Activated effector memory CD4-positive, alpha-beta T cell treated with Interleukin-2 at 50 U/mL for 16 hours (primary cell): ENCODE measurements around the gene ZDHHC4.
"Not testable (repeated sequence)": the region's sequence is repeated elsewhere in the genome, so short reads cannot be mapped to it uniquely, and the experiment has no call there.

Source experiments
- DNase-seq: peaks from one replicate; pipeline ENCODE4 v3.0.0-alpha.2; 2020

Gene ZDHHC4

DNA sequence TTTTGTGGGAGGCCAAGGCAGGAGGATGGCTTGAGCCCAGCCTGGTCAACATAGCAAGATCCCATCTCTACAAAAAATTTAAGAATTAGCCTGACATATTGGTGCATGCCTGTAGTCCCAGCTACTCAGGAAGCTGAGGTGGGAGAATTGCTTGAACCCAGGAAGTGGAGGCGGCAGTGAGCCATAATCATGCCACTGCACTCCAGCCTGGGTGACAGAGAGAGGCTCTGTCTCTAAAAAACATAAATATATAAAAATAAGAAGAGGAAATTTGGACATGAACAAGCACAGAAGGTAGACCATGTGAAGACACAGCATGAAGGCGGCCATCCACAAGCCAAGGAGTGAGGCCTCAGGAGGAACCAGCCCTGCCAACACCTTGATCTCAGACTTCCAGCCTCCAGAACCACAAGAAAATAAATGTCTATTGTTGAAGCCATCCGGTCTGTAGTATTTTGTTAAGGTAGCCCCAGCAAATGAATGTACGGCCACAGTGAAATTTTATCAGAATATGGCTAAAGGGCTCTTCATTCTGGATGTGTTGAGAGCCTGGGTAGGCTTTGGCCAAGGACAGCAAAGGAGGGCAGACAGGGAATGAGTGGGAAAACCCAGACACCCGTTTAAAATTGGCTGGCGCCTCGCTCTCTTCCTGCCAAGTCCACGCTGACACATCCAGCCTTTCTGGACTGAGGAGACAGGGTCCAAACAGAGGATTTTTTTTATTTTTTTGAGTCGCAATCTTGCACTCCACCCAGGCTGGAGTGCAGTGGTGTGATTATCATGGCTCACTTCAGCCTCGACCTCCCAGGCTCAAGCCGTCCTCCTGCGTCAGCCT is 13.1 kb upstream of the ZDHHC4 start:
- DNase-seq: no peak

DNA sequence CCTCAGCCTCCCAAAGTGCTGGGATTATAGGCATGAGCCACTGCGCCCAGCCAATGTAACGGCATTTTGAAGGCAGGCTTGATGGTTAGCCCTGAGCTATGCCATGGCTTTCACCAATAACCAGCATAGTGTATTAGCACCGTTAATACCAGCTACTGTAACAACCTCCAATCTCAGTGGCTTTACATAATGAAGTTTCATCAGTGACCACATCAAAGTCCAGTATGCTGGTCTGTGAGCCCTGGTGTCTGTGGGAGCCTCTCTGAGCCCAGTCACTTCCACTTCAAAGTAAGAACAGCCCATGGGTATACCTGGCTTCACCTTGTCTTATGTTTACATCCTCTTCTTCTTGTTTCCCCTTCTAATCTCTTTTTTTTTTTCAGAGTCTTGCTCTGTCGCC is 11.6 kb upstream of the ZDHHC4 start:
- DNase-seq: no peak

DNA sequence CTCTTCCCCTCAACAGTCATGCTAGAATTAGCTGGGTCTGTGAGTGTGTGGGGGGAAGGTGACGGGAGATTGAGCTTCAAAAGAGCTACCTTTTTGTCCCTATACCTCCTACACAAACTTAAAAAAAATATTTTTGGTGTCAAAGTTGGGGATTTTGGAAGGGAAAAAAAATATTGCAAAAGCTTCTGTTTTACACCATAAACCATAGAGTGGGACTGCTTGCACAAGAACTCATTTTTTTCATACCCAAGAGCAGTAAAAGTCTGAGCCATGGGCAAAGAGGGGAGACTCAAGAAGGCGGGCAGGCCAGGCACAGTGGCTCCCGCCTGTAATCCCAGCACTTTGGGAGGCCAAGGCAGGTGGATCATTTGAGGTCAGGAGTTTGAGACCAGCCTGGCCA is 9.4 kb upstream of the ZDHHC4 start:
- no peak for DNase-seq

DNA sequence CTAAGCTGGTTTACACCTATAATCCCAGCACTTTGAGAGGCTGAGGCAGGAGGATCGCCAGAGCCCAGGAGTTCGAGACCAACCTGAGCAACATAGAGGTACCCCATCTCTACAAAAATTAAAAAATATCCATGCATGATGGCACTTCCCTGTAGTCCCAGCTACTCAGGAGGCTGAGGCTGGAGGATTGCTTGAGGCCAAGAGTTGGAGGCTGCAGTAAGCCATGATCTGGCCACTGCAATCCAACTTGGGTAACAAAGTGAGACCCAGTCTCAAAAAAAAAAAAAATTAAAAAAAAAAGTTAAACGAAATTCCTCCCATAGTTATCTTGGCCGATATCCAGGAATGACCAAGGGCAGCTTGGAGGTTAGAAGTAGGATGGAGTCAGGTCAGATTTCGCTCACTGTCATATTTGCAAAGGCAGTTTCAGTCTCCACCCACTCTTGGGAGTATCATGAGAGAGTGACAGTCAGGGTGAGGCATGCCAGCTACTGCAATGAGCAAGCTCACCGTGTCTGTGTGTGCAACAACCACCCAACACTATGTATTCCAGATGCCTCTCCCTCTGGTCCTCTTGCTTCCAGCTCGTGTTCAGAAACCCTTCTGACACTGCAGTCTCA is 6.0 kb upstream of the ZDHHC4 start:
- DNase-seq: no peak

DNA sequence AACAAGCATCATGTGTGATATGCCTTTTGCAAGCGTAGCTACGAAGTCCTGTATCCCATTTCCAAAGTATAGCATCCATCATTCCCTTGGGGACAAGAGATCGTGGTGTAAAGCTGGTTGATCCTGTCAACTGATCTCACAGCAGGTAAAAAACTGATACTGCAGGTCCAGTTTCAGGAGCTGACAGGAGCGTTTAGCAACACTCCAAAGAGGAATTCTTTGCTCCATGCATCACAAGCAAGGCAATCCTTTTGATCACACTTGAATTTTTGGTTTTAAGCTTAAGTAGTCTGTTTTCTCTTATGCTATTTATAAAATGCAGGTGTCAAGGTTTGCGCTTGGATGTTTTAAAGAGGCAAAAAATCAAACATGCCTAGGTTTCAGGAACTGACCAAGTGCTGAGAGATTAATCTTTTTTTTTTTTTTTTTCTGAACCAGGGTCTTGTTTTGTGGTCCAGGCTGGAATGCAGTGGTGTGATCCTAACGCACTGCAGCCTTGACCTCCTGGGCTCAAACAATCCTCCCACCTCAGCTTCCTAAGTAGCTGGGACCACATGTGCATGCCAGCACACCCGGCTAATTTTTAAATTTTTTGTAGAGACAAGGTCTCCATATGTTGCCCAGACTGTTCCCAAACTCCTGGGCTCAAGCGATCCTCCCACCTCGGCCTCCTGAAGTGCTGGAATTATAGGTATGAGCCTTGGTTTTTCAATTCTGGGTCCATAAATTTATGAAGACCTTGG is 1.8 kb upstream of the ZDHHC4 start:
- no peak for DNase-seq

DNA sequence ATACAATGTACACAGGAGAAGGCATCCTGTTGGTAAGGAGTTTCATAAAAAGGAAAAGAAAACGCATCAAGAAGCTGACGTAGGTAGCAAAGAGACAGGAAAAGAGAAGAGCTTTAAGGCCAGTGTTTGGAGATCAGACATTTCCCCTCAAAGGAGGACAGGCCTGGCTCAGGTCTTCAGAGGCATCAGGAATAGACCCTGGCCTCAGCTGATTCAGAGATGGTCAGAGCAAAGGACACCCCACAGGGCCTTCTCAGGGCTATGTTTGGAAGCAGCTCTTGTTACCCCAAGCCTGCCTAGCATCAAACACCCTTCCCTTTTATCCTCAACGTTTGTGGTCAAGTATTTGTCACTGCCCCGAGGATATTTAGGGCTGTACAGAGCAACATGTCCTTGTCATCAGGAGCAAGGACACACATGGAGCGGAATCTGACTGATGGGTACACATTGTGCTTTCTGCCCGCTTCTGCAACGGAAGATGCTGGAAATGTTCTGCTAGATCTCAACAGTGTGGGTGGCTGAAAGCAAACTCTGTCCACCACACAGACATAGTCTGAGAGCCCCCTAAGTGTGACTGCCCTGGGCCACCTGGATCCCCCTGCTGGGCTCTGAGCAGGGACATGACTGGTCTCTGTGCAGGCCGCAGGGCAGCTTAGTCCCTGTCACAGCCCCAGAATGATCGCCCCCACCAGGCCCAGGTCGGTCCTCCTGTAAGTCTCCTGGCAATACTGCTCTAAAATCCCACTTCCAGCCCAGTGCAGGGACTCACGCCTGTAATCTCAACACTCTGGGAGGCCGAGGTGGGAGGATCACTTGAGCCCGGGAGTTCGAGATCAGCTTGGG is 1.0 kb upstream of the ZDHHC4 start:
- no peak for DNase-seq

DNA sequence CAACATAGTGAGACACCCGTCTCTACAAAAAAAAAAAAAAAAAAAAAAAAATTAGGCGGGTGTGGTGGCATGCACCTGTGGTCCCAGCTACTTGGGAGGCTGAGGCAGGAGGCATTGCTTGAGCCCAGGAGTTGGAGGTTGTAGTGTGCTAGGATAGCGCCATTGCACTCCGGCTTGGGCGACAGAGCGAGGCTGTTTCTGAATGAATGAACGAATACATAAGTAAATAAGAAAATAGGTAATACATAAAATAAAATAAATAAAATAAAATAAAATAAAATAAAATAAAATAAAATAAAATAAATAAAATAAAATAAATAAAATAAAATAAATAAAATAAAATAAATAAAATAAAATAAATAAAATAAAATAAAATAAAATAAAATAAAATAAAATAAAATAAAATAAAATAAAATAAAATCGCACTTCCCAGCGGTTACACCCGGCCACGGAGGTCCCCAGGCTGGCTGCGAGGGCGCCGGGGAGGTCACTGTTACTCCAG is 336 bp upstream of the ZDHHC4 start:
- DNase-seq: not testable (repeated sequence)

DNA sequence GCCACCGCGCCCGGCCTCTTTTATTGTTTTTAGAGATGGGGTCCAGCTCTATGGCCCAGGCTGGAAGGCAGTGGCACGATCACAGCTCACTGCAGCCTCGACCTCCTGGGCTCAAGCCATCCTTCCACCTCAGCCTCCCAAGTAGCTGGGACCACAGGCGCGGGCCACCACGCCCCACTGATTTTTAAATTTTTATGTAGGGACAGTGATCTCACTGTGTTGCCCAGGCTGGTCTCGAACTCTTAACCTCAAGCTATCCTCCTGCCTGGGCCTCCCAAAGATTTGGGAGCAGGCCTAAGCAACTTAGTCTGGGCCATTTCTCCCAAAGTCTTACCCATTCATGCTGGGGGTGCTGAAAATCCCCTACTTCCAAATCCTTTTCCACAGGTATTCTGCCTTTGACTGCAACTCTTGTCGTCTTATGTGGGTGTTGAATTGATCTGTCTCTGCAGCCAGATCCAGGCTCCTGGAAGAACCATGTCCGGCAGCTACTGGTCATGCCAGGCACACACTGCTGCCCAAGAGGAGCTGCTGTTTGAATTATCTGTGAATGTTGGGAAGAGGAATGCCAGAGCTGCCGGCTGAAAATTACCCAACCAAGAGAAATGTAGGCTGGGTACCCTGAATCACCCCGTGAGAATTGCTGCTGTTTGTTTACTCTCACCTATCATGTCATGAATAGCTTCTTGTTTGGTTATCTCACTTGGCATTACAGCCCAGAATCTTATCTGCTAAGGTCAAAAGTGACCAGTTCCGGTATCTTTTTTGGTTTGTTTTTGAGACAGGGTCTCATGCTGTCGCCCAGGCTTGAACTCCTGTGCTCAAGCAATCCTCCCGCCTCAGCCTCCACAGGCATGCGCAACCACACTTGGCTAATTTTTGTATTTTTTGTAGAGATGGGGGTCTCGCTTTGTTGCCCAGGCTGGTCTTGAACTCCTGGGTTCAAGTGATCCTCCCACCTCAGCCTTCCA is 1.1 kb downstream of the ZDHHC4 start:
- DNase-seq: no peak

DNA sequence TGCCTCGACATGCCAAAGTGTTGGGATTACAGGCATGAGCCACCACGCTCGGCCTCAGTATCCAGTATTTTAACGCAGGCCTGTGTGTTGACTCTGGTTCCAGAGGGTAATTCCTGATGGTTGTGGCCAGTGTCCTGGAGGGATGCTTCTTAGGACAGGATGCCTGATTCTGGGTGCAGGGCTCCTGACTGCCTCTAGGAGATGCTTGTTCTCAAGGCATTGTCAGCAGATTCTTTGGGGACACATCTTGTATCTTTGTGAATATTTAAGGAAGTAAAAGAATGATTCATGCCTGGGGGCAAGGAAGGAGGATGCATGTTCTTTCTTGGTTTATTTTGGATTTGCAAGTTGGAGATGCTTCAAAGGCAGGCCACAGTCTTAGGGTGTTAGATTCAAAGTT is 2.2 kb downstream of the ZDHHC4 start:
- no peak for DNase-seq

DNA sequence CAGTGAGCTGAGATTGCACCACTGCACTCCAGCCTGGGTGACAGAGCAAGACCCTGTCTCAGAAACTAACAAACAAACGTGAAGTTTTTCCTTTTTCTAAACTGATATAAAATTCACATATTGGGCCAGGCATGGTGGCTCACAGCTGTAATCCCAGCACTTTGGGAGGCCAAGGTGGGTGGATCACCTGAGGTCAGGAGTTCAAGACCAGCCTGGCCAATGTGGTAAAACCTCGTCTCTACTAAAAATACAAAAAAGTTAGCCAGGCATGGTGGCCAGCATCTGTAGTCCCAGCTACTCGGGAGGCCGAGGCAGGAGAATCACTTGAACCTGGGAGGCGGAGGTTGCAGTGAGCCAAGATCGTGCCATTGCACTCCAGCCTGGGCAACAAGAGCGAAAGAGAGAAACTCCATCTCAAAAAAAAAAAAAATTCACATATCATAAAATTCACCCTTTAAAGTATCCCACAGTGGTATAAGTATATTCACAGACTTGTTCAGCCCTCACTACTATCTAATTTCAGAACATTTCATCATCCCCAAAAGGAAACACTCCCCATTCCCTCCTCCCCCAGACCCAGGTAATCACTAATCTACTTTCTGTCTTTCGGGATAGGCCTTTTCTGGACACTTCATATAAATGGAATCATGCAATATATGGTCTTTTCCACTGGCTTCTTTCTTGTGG is 8.6 kb downstream of the ZDHHC4 start:
- not testable (repeated sequence) for DNase-seq

DNA sequence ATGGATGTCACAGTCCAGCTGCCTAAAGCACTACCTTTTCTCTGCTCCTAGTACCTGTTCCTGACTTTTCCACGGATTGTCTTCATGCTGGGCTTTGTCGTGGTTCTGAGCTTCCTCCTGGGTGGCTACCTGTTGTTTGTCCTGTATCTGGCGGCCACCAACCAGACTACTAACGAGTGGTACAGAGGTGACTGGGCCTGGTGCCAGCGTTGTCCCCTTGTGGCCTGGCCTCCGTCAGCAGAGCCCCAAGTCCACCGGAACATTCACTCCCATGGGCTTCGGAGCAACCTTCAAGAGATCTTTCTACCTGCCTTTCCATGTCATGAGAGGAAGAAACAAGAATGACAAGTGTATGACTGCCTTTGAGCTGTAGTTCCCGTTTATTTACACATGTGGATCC is 11.3 kb downstream of the ZDHHC4 start:
- DNase-seq: no peak

DNA sequence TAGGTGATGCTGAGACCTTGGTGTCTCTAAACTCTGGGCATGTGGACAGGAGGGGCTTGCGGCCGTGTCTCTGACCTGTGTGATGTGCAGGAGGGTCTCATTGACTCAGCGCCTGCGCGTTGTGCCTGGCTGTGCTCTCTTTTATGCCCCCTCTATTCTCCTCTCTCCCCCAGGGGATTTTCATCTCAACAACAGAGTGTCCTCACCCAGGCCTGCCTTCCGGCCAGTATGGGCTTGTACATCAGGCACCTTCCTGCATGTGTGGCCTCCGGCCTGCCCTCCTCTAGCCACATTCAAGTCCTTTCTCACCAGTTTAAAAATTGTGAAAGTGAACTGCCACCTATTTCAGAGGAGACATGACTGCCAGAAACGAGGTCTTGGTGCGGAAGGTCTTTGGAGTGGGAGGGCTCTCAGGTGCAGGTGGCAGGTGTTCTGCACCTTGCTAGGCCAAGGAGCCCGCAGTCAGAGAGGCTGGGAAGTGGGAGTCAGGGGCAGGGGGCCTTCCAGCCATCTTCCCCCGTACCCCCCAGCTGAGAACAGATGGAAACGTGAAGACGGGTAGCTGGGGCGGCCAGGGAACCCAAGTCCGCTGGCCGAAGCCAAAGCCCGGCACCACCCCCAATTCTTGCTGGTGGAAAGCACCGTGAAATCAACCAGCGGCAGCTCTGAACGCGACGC is 12.0 kb downstream of the ZDHHC4 start:
- DNase-seq: no peak

DNA sequence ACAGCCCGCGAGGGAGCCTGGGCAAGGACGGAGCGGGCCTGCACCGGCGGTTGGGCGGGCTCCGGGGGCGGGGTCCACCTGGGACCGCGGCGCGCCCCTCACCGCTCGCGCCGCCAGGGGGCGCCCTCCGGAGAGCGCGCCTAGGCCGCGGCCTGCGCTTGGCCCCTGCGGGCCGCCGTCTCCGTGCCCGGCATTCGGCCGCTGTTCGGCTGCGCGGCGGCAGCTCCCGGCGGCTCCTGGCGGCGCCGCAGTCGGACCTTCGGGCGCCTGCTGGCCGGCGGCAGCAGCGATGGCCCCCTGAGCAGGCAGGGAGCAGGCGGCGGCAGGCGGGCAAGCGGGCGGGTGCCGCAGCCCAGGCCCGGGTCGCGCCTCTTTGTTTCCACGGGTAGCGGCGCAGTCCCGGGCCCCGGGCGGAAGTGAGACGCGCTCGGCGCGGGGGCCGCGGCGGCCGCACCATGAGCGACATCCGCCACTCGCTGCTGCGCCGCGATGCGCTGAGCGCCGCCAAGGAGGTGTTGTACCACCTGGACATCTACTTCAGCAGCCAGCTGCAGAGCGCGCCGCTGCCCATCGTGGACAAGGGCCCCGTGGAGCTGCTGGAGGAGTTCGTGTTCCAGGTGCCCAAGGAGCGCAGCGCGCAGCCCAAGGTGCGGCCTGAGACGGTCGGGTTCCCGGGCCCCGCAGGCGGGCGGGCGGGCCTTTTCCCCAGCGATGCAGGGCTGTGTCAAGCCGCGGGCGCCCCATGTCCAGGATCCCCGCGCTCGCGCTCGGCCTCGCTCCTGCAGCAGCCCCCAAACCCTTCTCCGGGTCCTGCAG is 12.8 kb downstream of the ZDHHC4 start, which contains the start of gene INTS15:
INTS15 (plus strand) TSS at position 193 of the 816 bp plus-strand sequence; CDS start at position 456, 263 bp downstream.
- peak; percentile 79 for DNase-seq

DNA sequence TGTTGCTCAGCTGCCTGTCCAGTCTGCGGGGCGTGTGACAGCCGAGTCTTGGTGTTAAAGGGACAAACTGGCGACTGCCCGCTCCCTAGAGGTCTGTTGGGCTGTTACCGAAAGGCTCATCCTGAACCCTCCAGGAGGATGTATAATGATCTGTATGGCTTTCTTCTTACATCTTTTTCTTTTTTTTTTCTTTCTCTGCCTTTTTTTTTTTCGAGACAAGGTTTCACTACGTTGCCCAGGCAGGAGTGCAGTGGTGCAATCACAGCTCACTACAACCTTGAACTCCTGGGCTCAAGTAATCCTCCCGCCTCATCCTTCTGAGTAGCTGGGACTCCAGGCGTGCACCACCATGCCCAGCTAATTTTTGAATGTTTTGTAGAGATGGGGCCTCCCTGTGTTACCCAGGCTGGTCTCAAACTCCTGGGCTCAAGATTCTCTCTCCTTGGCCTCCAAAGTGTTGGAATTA is 13.4 kb downstream of the ZDHHC4 start:
- DNase-seq: no peak

DNA sequence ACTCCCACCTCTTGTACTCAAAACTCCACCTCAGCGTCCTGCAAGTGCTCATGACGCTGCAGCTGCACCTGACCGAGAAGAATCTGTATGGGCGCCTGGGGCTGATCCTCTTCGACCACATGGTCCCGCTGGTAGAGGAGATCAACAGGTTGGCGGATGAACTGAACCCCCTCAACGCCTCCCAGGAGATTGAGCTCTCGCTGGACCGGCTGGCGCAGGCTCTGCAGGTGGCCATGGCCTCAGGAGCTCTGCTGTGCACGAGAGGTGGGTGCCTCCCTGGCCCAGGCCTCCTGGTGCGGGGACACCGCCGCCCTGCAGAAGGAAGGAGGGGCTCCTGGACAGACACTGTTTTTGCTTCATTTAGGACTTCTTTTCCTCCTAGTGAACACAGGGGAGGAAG is 22.8 kb downstream of the ZDHHC4 start:
- DNase-seq: no peak

DNA sequence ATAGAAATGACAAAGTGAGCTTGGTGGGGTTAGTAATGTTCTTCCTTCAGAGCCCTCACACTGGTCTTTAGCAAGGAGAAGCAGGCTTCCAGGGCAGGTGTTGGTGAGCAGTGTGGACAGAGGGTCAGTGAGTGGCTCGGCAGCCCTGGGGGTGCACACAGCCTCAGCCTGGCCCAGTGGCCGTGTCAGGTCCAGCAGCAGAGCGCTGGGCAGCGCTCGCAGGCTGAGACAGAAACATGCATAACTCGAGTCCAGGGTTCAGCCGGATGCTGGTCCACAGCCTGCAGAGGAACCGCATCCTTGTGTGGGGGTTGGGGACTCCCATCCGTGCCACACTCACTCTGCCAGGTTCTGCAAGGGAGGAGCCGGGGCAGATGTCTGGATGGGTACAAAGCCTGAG is 27.2 kb downstream of the ZDHHC4 start:
- no peak for DNase-seq

DNA sequence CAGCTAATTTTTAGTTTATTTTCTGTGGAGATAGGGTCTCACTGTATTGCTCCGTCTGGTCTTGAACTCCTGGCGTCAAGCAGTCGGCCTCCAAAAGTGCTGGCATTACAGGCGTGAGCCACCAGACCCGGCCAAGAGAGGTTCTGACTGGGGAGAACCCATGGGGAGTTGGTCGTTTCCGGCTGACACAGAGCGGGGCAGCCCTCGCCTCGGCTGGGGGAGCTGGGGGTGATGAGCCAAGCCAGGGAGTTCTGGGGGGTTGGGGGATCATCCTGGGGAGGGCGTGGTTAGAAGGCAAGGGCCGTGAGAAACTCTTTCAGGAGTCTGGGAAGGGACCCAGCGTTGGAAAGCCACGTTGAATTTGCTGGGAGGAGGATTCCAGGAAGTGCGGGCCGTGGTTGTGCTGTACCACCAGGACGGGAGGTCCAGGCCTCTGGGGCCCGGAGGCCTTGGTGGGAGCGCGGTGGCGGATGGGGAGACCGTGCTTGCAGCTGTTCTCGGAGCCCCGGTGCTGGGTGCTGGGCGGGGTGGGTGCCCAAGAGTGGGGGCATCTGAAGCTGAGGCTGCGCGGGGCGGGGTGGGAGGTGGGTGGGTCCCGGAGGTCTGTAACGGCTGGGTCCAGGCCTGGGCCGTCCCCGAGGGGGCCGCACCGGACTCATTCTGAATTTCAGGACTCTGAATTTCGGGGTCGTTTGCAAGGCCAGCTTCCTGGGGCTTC is 29.8 kb downstream of the ZDHHC4 start:
- no peak for DNase-seq

DNA sequence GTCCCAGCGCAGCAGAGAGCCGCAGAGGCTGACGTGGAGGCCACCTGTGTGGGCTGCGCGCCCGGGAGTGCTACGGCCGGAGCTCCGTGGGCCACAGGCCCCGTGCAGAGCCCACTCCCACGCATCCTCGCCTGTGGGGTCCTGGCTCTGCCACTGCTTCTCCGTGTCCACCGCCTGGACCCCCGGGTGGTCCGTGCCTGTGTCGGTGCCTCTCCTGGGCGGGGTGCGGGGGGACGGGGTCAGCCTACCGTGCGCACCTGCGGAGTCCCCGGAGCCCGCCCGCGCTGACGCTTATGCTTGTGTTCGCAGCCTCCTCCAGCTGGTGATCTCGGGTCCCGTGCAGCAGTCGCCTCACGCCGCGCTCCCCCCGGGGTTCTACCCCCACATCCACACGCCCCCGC is 30.4 kb downstream of the ZDHHC4 start:
- DNase-seq: no peak
